ENCODE data around the gene CFAP57.

DNA sequence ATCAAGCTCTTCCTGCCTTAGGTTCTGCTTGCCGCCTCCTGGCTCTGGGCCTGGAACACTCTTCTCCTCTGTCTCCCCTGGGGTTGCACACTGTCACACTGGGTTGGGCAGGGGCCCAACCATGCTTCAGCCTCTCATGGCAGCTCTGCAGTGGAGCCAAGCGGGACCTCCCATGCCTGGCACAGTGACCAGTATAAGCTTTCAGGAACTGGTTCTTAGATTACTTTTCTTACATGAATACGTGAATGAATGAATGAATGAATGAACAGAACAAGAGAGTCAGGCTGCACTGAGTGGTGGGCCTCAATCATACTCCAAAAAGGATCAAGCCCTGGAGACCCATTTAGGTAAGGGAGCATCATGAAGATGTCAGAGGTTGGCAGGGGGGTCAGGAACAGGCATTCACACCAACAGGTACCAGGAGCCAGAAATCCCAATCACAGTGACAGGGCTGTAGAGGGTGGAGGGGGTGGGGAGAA lies 66.9 kb downstream of the CFAP57 start:
- TF ChIP-seq POLR2A (IDR thresholded peaks at IDR 0.05) = no peak
- TF ChIP-seq, protein P1, sequence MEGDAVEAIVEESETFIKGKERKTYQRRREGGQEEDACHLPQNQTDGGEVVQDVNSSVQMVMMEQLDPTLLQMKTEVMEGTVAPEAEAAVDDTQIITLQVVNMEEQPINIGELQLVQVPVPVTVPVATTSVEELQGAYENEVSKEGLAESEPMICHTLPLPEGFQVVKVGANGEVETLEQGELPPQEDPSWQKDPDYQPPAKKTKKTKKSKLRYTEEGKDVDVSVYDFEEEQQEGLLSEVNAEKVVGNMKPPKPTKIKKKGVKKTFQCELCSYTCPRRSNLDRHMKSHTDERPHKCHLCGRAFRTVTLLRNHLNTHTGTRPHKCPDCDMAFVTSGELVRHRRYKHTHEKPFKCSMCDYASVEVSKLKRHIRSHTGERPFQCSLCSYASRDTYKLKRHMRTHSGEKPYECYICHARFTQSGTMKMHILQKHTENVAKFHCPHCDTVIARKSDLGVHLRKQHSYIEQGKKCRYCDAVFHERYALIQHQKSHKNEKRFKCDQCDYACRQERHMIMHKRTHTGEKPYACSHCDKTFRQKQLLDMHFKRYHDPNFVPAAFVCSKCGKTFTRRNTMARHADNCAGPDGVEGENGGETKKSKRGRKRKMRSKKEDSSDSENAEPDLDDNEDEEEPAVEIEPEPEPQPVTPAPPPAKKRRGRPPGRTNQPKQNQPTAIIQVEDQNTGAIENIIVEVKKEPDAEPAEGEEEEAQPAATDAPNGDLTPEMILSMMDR (IDR thresholded peaks at IDR 0.05) = no peak
